Measurements from ENCODE around the gene ZFHX3.

ZFHX3 gene

GRCh38 chr16:72969812-72970211, 78.1 kb downstream of the ZFHX3 start:
- DNase-seq = no peak

GRCh38 chr16:72969146-72969545, 78.8 kb downstream of the ZFHX3 start:
- no peak for DNase-seq

- no peak for DNase-seq
Observed at GRCh38 chr16:72967941-72968340, 80.0 kb downstream of the ZFHX3 start.

GRCh38 chr16:72963533-72964315, 84.2 kb downstream of the ZFHX3 start:
- DNase-seq = no peak

- no peak for DNase-seq
Observed at GRCh38 chr16:72962347-72962746, 85.6 kb downstream of the ZFHX3 start.

GRCh38 chr16:72961863-72962262, 86.1 kb downstream of the ZFHX3 start:
- no peak for DNase-seq

- no peak for DNase-seq
Observed at GRCh38 chr16:72961115-72961832, 86.7 kb downstream of the ZFHX3 start.

- no peak for DNase-seq
Observed at GRCh38 chr16:72960101-72960500, 87.8 kb downstream of the ZFHX3 start.

GRCh38 chr16:72959301-72959996, 88.5 kb downstream of the ZFHX3 start:
- no peak for DNase-seq

GRCh38 chr16:72958522-72959076, 89.3 kb downstream of the ZFHX3 start:
- no peak for DNase-seq

- peak; percentile 11 for DNase-seq
Observed at GRCh38 chr16:72957303-72958277, 90.3 kb downstream of the ZFHX3 start.

- DNase-seq = no peak
Observed at GRCh38 chr16:72956124-72957064, 91.5 kb downstream of the ZFHX3 start.

- DNase-seq = no peak
Observed at GRCh38 chr16:72952811-72953271, 95.1 kb downstream of the ZFHX3 start.

GRCh38 chr16:72952404-72952803, 95.5 kb downstream of the ZFHX3 start:
- DNase-seq = no peak

GRCh38 chr16:72951916-72952315, 96.0 kb downstream of the ZFHX3 start:
- no peak for DNase-seq

- no peak for DNase-seq
Observed at GRCh38 chr16:72950669-72951068, 97.3 kb downstream of the ZFHX3 start.

- DNase-seq = no peak
Observed at GRCh38 chr16:72948238-72948829, 99.6 kb downstream of the ZFHX3 start.

GRCh38 chr16:72947379-72948237, 100.3 kb downstream of the ZFHX3 start:
- DNase-seq = no peak

GRCh38 chr16:72946474-72947194, 101.3 kb downstream of the ZFHX3 start:
- DNase-seq = no peak

All from DMS53 (cell line).